SK-N-MC (cell line): ENCODE data around the gene MYO1D.

ENCODE experiments used
- EZH2 ChIP-seq: fragments of 200-600 bp; sonication (generic); IDR thresholded peaks from one replicate; pipeline ENCODE4 v1.6.1; 2017; ENCODE audit warnings: antibody characterized with exemption
- POLR2AphosphoS5 ChIP-seq: IDR thresholded peaks from 2 replicates; pipeline ENCODE4 v1.6.1; 2012; ENCODE audit warnings: mild to moderate bottlenecking, low read depth, low read length, borderline replicate concordance

- TF ChIP-seq POLR2AphosphoS5 = no peak
- no peak for TF ChIP-seq EZH2
Measured at GRCh38 chr17:32684087-32684958, 192.6 kb downstream of the MYO1D start.
